HG03196 (cell line): ENCODE measurements around the gene HFM1.
"Not testable (repeated sequence)": the region's sequence is repeated elsewhere in the genome, so short reads cannot be mapped to it uniquely, and the experiment has no call there.

Source experiments
- ATAC-seq: cut with Tn5 transposase; IDR thresholded peaks from one replicate; pipeline ENCODE4 v1.9.1; 2021; ENCODE audit not compliant: unreplicated experiment

The HFM1 gene

GRCh38 chr1:91349524-91349923 lies 55.1 kb downstream of the HFM1 start:
- no peak for ATAC-seq

- no peak for ATAC-seq
These were observed 57.8 kb downstream of the HFM1 start for GRCh38 chr1:91346824-91347223.

- ATAC-seq: no peak
These were observed 59.1 kb downstream of the HFM1 start for GRCh38 chr1:91345395-91346005.

DNA sequence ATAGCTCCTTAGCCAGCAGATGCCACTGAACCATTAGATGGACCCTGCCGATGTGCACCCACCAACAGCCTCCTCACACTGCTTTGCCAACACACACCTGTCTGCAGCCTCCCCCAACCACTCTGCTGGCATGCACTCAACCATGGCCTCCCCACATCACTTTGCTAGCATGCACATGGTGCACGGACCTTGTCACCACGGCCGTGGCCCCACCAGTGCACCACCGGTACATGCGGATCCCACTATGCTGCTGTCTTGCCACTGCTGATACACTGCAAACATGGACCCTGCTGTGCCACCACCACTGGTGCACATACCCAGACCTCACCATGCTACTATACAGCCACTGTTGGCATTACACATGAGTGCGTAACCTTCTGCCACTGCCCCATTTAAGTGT lies 66.1 kb downstream of the HFM1 start:
- no peak for ATAC-seq

DNA sequence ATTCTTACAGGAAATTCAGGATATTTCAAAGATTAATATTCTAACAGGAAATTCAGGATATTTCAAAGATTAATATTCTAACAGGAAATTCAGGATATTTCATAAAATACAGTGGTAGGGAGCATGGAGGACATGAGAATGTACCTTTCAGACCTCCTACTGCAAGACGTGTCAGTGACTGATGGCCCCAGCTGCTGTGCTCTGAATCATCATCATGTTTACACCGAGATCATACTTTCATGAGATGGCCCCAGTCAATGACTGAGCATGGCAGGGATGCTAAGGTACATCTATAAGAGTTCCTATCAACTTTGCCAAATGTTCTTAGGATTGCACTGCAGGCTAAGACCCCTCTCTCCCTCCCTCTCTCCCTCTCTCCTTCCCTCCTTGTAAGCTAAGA lies 69.0 kb downstream of the HFM1 start:
- no peak for ATAC-seq

DNA sequence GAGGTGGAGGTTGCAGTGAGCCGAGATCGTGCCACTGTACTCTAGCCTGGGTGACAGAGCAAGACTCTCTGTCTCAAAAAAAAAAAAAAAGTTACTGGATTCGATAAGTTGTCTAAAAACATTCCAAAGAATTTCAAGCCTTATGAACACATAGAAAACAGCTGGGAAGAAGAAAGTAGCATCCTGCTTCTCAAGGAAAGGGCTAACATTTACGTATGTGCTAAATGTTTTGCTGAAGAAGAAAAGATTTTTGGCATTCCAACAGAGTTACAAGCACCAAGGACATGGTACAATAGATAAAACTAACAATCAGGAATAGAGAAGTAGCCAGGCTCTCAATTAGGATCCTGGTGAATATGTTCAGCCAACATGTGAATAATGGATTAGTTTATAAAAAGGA lies 69.8 kb downstream of the HFM1 start:
- ATAC-seq: no peak

DNA sequence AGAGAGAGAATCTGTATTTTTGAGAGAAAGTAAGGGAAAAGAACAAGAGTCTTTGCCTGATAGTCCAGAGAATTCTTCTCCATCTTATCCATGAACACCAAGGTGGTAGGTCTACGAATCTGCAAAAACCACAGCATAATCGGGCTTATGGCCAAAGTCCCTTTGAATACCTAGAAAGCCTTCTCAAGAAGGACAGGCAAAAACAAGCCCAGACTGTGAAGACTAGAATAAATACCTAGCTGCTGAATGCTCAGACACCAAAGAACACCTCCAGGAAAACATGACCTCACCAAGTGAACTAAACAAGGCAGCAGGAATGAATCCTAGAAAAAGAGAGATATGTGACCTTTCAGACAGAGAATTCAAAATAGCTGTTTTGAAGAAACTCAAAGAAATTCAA lies 79.2 kb downstream of the HFM1 start:
- ATAC-seq: no peak

- no peak for ATAC-seq
These were observed 90.0 kb downstream of the HFM1 start for GRCh38 chr1:91314643-91315042.

GRCh38 chr1:91311672-91312071 lies 93.0 kb downstream of the HFM1 start:
- ATAC-seq: no peak

GRCh38 chr1:91308544-91308943 lies 96.1 kb downstream of the HFM1 start:
- ATAC-seq: no peak

- ATAC-seq: no peak
These were observed 96.7 kb downstream of the HFM1 start for GRCh38 chr1:91307784-91308409.

- no peak for ATAC-seq
These were observed 101.5 kb downstream of the HFM1 start for GRCh38 chr1:91303165-91303564.

DNA sequence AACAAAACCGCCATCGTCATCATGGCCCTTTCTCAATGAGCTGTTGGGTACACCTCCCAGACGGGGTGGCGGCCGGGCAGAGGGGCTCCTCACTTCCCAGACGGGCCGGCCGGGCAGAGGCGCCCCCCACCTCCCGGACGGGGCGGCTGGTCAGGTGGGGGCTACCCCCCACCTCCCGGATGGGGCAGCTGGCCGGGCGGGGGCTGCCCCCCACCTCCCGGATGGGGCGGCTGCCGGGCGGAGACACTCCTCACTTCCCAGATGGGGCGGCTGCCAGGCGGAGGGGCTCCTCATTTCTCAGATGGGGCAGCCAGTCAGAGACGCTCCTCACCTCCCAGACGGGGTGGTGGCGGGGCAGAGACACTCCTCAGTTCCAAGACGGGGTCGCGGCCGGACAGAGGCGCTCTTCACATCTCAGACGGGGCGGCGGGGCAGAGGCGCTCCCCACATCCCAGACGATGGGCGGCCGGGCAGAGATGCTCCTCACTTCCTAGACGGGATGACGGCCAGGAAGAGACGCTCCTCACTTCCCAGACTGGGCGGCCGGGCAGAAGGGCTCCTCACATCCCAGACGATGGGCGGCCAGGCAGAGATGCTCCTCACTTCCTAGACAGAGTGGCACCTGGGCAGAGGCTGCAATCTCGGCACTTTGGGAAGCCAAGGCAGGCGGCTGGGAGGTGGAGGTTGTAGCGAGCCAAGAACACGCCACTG lies 115.6 kb downstream of the HFM1 start:
- not testable (repeated sequence) for ATAC-seq

DNA sequence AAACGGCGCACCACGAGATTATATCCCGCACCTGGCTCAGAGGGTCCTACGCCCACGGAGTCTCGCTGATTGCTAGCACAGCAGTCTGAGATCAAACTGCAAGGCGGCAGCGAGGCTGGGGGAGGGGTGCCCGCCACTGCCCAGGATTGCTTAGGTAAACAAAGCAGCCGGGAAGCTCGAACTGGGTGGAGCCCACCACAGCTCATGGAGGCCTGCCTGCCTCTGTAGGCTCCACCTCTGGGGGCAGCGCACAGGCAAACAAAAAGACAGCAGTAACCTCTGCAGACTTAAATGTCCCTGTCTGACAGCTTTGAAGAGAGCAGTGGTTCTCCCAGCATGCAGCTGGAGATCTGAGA lies 117.7 kb downstream of the HFM1 start:
- not testable (repeated sequence) for ATAC-seq

DNA sequence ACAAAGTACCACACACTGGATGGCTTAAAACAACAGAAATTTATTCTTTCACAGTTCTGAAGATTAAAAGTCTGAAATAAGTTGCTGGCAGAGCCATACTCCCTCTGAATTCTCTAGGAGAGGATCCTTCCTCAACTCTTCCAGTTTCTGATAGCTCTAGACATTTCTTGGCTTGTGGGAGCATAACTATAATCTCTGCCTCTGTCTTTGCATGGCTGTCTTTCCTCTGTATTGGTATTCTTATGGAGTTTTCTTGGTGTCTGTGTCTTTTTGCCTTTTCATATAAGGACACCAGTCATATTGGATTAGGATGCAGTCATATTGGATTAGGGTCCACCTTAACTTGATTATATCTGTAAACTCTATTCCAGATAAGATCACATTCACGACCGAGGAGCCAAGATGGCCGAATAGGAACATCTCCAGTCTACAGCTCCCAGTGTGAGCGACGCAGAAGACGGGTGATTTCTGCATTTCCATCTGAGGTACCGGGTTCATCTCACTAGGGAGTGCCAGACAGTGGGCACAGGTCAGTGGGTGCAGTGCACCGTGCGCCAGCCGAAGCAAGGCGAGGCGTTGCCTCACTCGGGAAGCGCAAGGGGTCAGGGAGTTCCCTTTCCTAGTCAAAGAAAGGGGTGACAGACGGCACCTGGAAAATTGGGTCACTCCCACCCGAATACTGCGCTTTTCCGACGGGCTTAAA lies 118.2 kb downstream of the HFM1 start:
- not testable (repeated sequence) for ATAC-seq

DNA sequence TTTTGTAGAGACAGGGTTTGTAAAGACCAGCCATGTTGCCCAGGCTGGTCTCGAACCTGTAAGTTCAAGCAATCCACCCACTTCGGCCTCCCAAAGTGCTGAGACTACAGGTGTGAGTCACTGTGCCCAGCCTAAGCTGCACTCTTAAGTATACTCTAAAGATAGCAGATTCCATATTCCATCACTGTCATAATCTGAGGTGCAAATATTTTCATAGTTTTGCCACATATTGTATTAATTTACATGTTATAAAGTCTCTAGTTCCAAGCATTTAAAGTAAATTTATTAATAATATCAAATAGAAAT lies 121.3 kb downstream of the HFM1 start:
- no peak for ATAC-seq

- ATAC-seq: no peak
These were observed 121.8 kb downstream of the HFM1 start for GRCh38 chr1:91282695-91283420.

GRCh38 chr1:91281782-91282181 lies 122.9 kb downstream of the HFM1 start:
- ATAC-seq: no peak

GRCh38 chr1:91278754-91279153 lies 125.9 kb downstream of the HFM1 start:
- ATAC-seq: no peak

GRCh38 chr1:91273875-91274274 lies 130.8 kb downstream of the HFM1 start:
- ATAC-seq: no peak

GRCh38 chr1:91261655-91262054 lies 143.0 kb downstream of the HFM1 start:
- no peak for ATAC-seq
